HAP-1 (cell line): ENCODE data around the gene DCST1.

Experiments used
- DNase-seq, 2 experiments: peaks; one replicate each; pipeline ENCODE4 v3.0.0-alpha.2; 2016 to 2020; ENCODE audit warnings: low spot score in 2 of 2
- H3K27me3 ChIP-seq: fragments of 250-450 bp; sonication (Bioruptor Pico); 2 replicates; pipeline ENCODE4 v1.5.1; 2020; ENCODE audit warnings: low read depth, mild to moderate bottlenecking, moderate library complexity
- H3K36me3 ChIP-seq: fragments of 250-450 bp; sonication (Bioruptor Pico); replicated peaks from 2 replicates; pipeline ENCODE4 v1.5.1; 2020; ENCODE audit warnings: mild to moderate bottlenecking
- H3K4me1 ChIP-seq: fragments of 250-450 bp; sonication (Bioruptor Pico); 2 replicates; pipeline ENCODE4 v1.5.1; 2020; ENCODE audit warnings: mild to moderate bottlenecking
- H3K4me3 ChIP-seq: fragments of 250-450 bp; sonication (Bioruptor Pico); 2 replicates; pipeline ENCODE4 v1.5.1; 2020; ENCODE audit warnings: mild to moderate bottlenecking, moderate library complexity
- H3K9me3 ChIP-seq: fragments of 250-450 bp; sonication (Bioruptor Pico); 2 replicates; pipeline ENCODE4 v1.5.1; 2020; ENCODE audit warnings: mild to moderate bottlenecking, moderate library complexity
- in situ Hi-C: fragments of 300-500 bp; cut with MboI; formaldehyde crosslinking; loops from 3 replicates; pipeline ENCODE4 v1.14.3; 2020; ENCODE audit warnings: low sequenced_read_pairs, inconsistent platforms, mixed read lengths

Gene DCST1

DNA sequence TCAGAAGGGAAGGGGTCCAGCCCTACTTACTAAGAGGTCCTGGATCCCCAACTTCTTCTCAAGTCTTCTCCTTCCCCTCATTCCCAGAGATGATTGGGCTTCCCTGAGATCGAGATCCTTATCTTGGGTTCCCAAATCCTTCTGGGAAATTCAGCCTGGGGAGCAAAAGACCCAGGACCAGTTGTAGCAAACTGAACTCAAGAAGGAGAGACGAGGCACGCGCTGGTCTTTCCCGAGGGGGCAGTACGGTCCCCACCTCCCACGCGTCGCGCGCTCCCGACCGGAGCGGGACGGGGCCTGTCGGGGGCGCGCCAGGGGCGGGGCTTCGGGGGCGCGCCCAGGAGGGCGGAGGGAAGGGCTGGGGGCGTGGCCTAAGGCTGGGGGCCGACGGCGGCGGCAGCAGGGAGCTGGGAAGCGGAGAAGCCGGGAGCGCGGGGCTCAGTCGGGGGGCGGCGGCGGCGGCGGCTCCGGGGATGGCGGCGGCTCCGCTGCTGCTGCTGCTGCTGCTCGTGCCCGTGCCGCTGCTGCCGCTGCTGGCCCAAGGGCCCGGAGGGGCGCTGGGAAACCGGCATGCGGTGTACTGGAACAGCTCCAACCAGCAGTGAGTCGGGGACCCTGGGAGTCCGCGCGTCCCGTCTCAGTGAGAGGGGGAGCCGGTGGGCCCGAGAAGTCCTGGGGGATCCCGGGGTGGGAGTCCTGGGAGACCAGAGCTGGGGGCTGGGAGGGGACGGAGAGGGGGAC, 45.0 kb downstream of the DCST1 start, which contains the start of gene EFNA3:
EFNA3 (plus strand) TSS at position 369 of the 741 bp plus-strand sequence; CDS start at position 474, 105 bp downstream.
- no peaks in the 10 kb centered on the region for H3K36me3 ChIP-seq
- peak; percentile 59 to 91 for DNase-seq
- in situ Hi-C loops = no loop called here
- peak within 1 kb of the TSS; percentile 67 for H3K4me3 ChIP-seq
- H3K9me3 ChIP-seq = no peaks in the 10 kb centered on the region
- peaks cover 16% of the 10 kb centered on the region for H3K4me1 ChIP-seq
- H3K27me3 ChIP-seq = no peaks in the 10 kb centered on the region

DNA sequence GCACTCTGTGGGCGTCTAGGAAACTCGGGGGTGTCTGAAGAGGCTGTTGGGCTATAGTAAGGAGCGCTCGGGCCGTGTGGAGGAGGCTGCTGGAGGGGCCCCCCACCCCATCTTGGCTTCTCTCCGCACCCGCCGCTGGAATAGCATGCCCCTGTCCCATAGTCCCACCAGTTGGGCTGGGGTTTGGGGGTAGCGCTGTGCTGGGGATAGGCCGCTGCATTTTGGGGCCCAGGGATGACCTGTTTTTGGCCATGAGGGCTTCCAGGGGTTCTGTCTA, 45.5 kb downstream of the DCST1 start:
- H3K4me1 ChIP-seq = peaks cover 15% of the 10 kb centered on the region
- in situ Hi-C loops = no loop called here
- DNase-seq = no peak
- H3K36me3 ChIP-seq = no peaks in the 10 kb centered on the region
- H3K4me3 ChIP-seq = peak overlapping the region; percentile 67
- no peaks in the 10 kb centered on the region for H3K9me3 ChIP-seq
- no peaks in the 10 kb centered on the region for H3K27me3 ChIP-seq

GRCh38 chr1:155079487-155080311, 46.1 kb downstream of the DCST1 start:
- no peaks in the 10 kb centered on the region for H3K27me3 ChIP-seq

DNA sequence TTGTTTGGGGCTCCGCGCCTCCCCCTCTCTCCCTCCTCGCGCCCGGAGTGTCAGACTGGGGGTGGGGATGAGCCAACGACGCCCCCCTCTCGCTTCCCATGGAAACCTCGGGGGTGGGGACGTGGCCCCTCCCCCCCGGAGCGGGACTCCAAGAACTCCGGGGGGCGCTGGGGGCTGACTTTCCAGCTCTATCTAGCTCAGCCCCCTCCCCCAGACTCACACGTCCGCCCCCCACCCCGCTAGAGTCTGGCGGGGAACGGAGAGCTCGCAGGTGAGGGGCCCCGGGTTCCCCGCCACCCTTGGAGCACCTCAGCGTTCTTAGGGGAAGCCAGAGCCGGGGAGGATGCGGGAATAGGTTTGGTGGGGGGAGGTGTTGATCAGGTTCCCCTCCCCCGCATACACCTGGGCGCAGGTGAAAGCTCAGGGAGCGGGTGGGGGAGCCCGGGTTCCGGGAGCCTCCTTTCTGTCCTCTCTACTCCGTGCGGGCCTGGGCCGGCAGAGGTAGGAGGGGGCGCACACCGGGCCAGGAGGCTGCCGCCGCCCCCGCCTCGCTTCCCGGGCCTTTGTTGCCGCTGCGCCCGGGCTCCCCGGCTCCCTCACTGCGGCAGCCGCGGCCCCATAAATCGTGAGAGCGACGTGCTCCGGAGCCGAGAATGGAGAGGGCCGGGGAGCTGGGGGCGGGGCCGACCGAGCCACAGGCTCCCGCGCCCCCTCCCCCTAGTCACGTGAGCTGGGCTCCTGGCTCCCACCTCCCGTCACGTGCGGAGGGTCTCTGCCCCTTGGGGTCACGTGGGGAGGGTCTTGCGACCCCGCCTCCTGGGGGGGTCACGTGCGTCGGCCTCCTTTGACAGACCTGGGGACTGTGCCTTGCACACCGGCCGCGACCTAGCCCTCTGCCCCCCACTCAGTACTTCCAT, 46.9 kb downstream of the DCST1 start:
- peak overlapping the region; percentile 67 for H3K4me3 ChIP-seq

More at GRCh38 chr1:155079487-155080311, 46.1 kb downstream of the DCST1 start:
- H3K4me3 ChIP-seq = peak overlapping the region; percentile 67
- H3K4me1 ChIP-seq = peaks cover 19% of the 10 kb centered on the region
- in situ Hi-C loops = loop anchor here (5.0 to 10.0 kb wide), 2 partner anchors 32 to 55 kb away; no protein-coding TSS in a partner anchor
- H3K9me3 ChIP-seq = no peaks in the 10 kb centered on the region
- H3K36me3 ChIP-seq = no peaks in the 10 kb centered on the region
- DNase-seq = peak in 1 of 2 experiments; percentile 70

GRCh38 chr1:155081472-155082300, 48.1 kb downstream of the DCST1 start:
- Histone ChIP-seq H3K4me3 (no peak overlapping the region; the same call in 1 of the 2 replicates), H3K4me1 (peaks cover 23% of the 10 kb centered on the region), H3K27me3 (no peaks in the 10 kb centered on the region), H3K36me3 (no peaks in the 10 kb centered on the region; the same call in 1 of the 2 replicates), H3K9me3 (no peaks in the 10 kb centered on the region)
- in situ Hi-C loops = loop anchor here (5.0 to 10.0 kb wide), 2 partner anchors 34 to 57 kb away; no protein-coding TSS in a partner anchor
- no peak for DNase-seq

More for the DNA sequence above, 46.9 kb downstream of the DCST1 start:
- H3K36me3 ChIP-seq = no peaks in the 10 kb centered on the region
- in situ Hi-C loops = loop anchor here (5.0 to 10.0 kb wide), 2 partner anchors 33 to 56 kb away; no protein-coding TSS in a partner anchor
- peak; percentile 80 to 94 for DNase-seq
- H3K9me3 ChIP-seq = no peaks in the 10 kb centered on the region
- H3K4me1 ChIP-seq = peaks cover 20% of the 10 kb centered on the region
- no peaks in the 10 kb centered on the region for H3K27me3 ChIP-seq

- in situ Hi-C loops = loop anchor here (5.0 to 10.0 kb wide), 2 partner anchors 35 to 58 kb away; no protein-coding TSS in a partner anchor
- H3K27me3 ChIP-seq = no peaks in the 10 kb centered on the region
- H3K36me3 ChIP-seq = no peaks in the 10 kb centered on the region; the same call in 1 of the 2 replicates
- no peak overlapping the region for H3K4me3 ChIP-seq
- DNase-seq = peak in 1 of 2 experiments; percentile 45
- H3K9me3 ChIP-seq = no peaks in the 10 kb centered on the region
- H3K4me1 ChIP-seq = peaks cover 22% of the 10 kb centered on the region
Observed at GRCh38 chr1:155082301-155083051, 48.9 kb downstream of the DCST1 start.

GRCh38 chr1:155083052-155083541, 49.5 kb downstream of the DCST1 start:
- no peaks in the 10 kb centered on the region for H3K27me3 ChIP-seq
- no peaks in the 10 kb centered on the region; the same call in 1 of the 2 replicates for H3K36me3 ChIP-seq
- in situ Hi-C loops = loop anchor here (5.0 to 10.0 kb wide), 2 partner anchors 36 to 58 kb away; no protein-coding TSS in a partner anchor
- no peaks in the 10 kb centered on the region for H3K9me3 ChIP-seq
- peaks cover 21% of the 10 kb centered on the region for H3K4me1 ChIP-seq
- H3K4me3 ChIP-seq = no peak overlapping the region
- DNase-seq = no peak

GRCh38 chr1:155083865-155084721, 50.5 kb downstream of the DCST1 start:
- Histone ChIP-seq H3K4me1 (peaks cover 17% of the 10 kb centered on the region), H3K4me3 (peak overlapping the region; percentile 66), H3K9me3 (no peaks in the 10 kb centered on the region), H3K27me3 (no peaks in the 10 kb centered on the region), H3K36me3 (no peaks in the 10 kb centered on the region; the same call in 1 of the 2 replicates)
- DNase-seq = peak in 1 of 2 experiments; percentile 59
- in situ Hi-C loops = loop anchor here (5.0 to 10.0 kb wide), 2 partner anchors 37 to 59 kb away; no protein-coding TSS in a partner anchor

GRCh38 chr1:155084722-155085503, 51.3 kb downstream of the DCST1 start:
- in situ Hi-C loops = loop anchor here (5.0 to 10.0 kb wide), 2 partner anchors 38 to 60 kb away; no protein-coding TSS in a partner anchor
- Histone ChIP-seq H3K27me3 (no peaks in the 10 kb centered on the region), H3K9me3 (no peaks in the 10 kb centered on the region), H3K36me3 (no peaks in the 10 kb centered on the region; the same call in 1 of the 2 replicates), H3K4me3 (peak overlapping the region; percentile 66), H3K4me1 (peaks cover 17% of the 10 kb centered on the region)
- DNase-seq = peak; percentile 94 to 97

DNA sequence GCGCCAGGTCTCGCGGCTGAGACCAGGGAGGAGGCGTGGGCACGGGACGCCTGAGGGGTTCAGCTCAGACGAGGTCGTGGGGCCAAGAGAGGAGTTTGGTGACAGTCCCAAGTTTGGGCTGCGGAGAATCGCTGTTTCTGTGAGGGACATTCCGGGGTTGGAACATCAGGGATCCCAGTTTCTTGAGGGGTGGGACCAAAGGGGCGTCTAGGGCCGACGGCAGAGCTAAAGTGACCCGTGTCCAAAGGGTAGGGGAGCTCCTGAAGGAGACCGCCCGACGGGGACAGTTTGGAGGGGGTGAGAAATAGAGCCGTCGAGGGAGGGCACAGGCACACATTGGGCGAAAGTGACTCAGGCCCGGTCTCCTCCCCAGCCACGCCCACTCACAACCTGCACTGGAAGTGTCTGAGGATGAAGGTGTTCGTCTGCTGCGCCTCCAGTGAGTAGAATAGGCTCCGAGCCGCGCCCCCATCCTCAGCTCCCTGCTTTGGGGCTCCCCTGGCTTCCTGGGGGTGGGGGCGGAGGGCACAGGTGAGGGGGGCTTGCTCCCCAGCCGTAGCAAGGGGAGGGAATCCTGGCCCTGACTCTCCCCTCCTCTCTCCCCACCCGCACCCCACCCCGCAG, 52.0 kb downstream of the DCST1 start:
- no peaks in the 10 kb centered on the region for H3K9me3 ChIP-seq
- in situ Hi-C loops = loop anchor here (10.0 kb wide), 1 partner anchor 61 kb away; no protein-coding TSS in a partner anchor
- peak overlapping the region; percentile 66 for H3K4me3 ChIP-seq
- H3K36me3 ChIP-seq = no peaks in the 10 kb centered on the region; the same call in 1 of the 2 replicates
- peak in 1 of 2 experiments; percentile 70 for DNase-seq
- no peaks in the 10 kb centered on the region for H3K27me3 ChIP-seq
- H3K4me1 ChIP-seq = peaks cover 17% of the 10 kb centered on the region
